ENCODE data around the gene KIF1A. TPM values are rescaled to one million over a fixed set of nuclear protein-coding genes. Genes with fewer than 3 reads are reported as not detected.
"Not testable (repeated sequence)": the region's sequence is repeated elsewhere in the genome, so short reads cannot be mapped to it uniquely, and the experiment has no call there.

Gene KIF1A
- total RNA-seq, 1 donor from 2014 or later: 0.24 TPM

- intact Hi-C loops (cut with DNase I): no loop called here
- Histone ChIP-seq H3K4me1 (no peaks in the 10 kb centered on the region), H3K9me3 (no peaks in the 10 kb centered on the region), H3K36me3 (no peaks in the 10 kb centered on the region), H3K27ac (no peak overlapping the region), H3K4me3 (no peak overlapping the region), H3K27me3 (ENCODE audit: low read depth) (peaks cover 27% of the 10 kb centered on the region)
- DNase-seq: no peak
- TF ChIP-seq CTCF (IDR thresholded peaks at IDR 0.05): no peak
- no peak for ATAC-seq
Measured at GRCh38 chr2:240704651-240705050, 115.4 kb downstream of the KIF1A start.

- no peak for TF ChIP-seq CTCF (IDR thresholded peaks at IDR 0.05)
- intact Hi-C loops (cut with DNase I): no loop called here
- ATAC-seq: no peak
- no peak for DNase-seq
- Histone ChIP-seq H3K36me3 (no peaks in the 10 kb centered on the region), H3K27ac (no peak overlapping the region), H3K9me3 (no peaks in the 10 kb centered on the region), H3K4me3 (no peak overlapping the region), H3K4me1 (no peaks in the 10 kb centered on the region), H3K27me3 (ENCODE audit: low read depth) (peaks cover 24% of the 10 kb centered on the region)
Measured at GRCh38 chr2:240703417-240704341, 116.3 kb downstream of the KIF1A start.

GRCh38 chr2:240702640-240703011 lies 117.4 kb downstream of the KIF1A start:
- intact Hi-C loops (cut with DNase I): no loop called here
- peaks cover 24% of the 10 kb centered on the region for H3K27me3 ChIP-seq (ENCODE audit: low read depth)
- no peak for DNase-seq
- ATAC-seq: no peak
- no peaks in the 10 kb centered on the region for H3K4me1 ChIP-seq
- no peak for TF ChIP-seq CTCF (IDR thresholded peaks at IDR 0.05)
- no peak overlapping the region for H3K4me3 ChIP-seq
- H3K9me3 ChIP-seq: no peaks in the 10 kb centered on the region
- no peak overlapping the region for H3K27ac ChIP-seq
- no peaks in the 10 kb centered on the region for H3K36me3 ChIP-seq

- no peak for TF ChIP-seq CTCF (IDR thresholded peaks at IDR 0.05)
- intact Hi-C loops (cut with DNase I): no loop called here
- H3K27me3 ChIP-seq (ENCODE audit: low read depth): peaks cover 24% of the 10 kb centered on the region
- H3K27ac ChIP-seq: no peak overlapping the region
- H3K36me3 ChIP-seq: no peaks in the 10 kb centered on the region
- no peak for ATAC-seq
- H3K4me1 ChIP-seq: no peaks in the 10 kb centered on the region
- DNase-seq: peak; percentile 39
- H3K4me3 ChIP-seq: no peak overlapping the region
- no peaks in the 10 kb centered on the region for H3K9me3 ChIP-seq
Measured at GRCh38 chr2:240701736-240702639, 118.0 kb downstream of the KIF1A start.

GRCh38 chr2:240701091-240701735 lies 118.8 kb downstream of the KIF1A start:
- ATAC-seq (no peak), DNase-seq (peak; percentile 40)
- Histone ChIP-seq H3K4me1 (no peaks in the 10 kb centered on the region), H3K4me3 (no peak overlapping the region), H3K9me3 (no peaks in the 10 kb centered on the region), H3K27ac (no peak overlapping the region), H3K36me3 (no peaks in the 10 kb centered on the region), H3K27me3 (ENCODE audit: low read depth) (peaks cover 24% of the 10 kb centered on the region)
- TF ChIP-seq CTCF (IDR thresholded peaks at IDR 0.05): no peak
- intact Hi-C loops (cut with DNase I): no loop called here

GRCh38 chr2:240700616-240701015 lies 119.4 kb downstream of the KIF1A start:
- H3K9me3 ChIP-seq; DNase-seq; H3K4me3 ChIP-seq; H3K4me1 ChIP-seq; intact Hi-C loops (cut with DNase I); H3K36me3 ChIP-seq; ATAC-seq; H3K27ac ChIP-seq: not testable (repeated sequence)
- peaks cover 24% of the 10 kb centered on the region for H3K27me3 ChIP-seq (ENCODE audit: low read depth)

GRCh38 chr2:240699835-240700234 lies 120.2 kb downstream of the KIF1A start:
- DNase-seq; H3K36me3 ChIP-seq; intact Hi-C loops (cut with DNase I); ATAC-seq; H3K9me3 ChIP-seq; H3K27ac ChIP-seq; H3K4me3 ChIP-seq; H3K4me1 ChIP-seq: not testable (repeated sequence)
- H3K27me3 ChIP-seq (ENCODE audit: low read depth): peaks cover 24% of the 10 kb centered on the region

All from lower lobe of right lung (tissue), 2 donors.